CD4-positive, alpha-beta memory T cell (primary cell): Measurements from ENCODE around the gene POFUT2. TPM values are rescaled to one million over a fixed set of nuclear protein-coding genes. Genes with fewer than 3 reads are reported as not detected.

Experiments
- CTCF ChIA-PET: fragments of 350-600 bp; sonication (Branson Sonifier 250); formaldehyde crosslinking; loops from one replicate; lab custom pipeline; 2021; ENCODE audit warnings: inconsistent platforms; ENCODE audit not compliant: partially characterized antibody; lab: Charles Lee
- POLR2A ChIA-PET: fragments of 350-600 bp; sonication (Branson Sonifier 250); formaldehyde crosslinking; loops from one replicate; lab custom pipeline; 2021; ENCODE audit not compliant: partially characterized antibody; lab: Charles Lee
- DNase-seq, 5 donors: peaks; one replicate each; pipeline versions ENCODE4 v3.0.0 to v3.0.0-alpha.2; 2020 to 2022; ENCODE audit warnings: mixed read lengths in 1 of 5
- H3K27ac ChIP-seq: one replicate; pipeline ENCODE4 v1.7.0; 2013; ENCODE audit warnings: low read depth, low read length
- H3K27me3 ChIP-seq: 2 replicates; pipeline ENCODE4 v1.7.0; 2013; ENCODE audit warnings: mild to moderate bottlenecking, low read length, moderate library complexity; ENCODE audit not compliant: insufficient read depth
- H3K36me3 ChIP-seq: 2 replicates; pipeline ENCODE4 v1.7.0; 2013; ENCODE audit warnings: mild to moderate bottlenecking, low read length, moderate library complexity; ENCODE audit not compliant: insufficient read depth
- H3K4me1 ChIP-seq: 2 replicates; pipeline ENCODE4 v1.7.0; 2013; ENCODE audit warnings: mild to moderate bottlenecking, low read length, moderate library complexity; ENCODE audit not compliant: insufficient read depth
- H3K4me3 ChIP-seq, 2 donors: one replicate each; pipeline ENCODE4 v1.7.0; 2013; ENCODE audit warnings: low read length in 2 of 2, mild to moderate bottlenecking in 1 of 2
- H3K9me3 ChIP-seq, 2 donors: one replicate each; pipeline ENCODE4 v1.7.0; 2013; ENCODE audit warnings: low read length in 2 of 2, control low read depth in 1 of 2; ENCODE audit not compliant: control insufficient read depth in 1 of 2
- H3K27ac Mint-ChIP-seq, 7 donors: one replicate each; pipeline ENCODE4 v1.8.0; 2020 to 2021; ENCODE audit warnings: mixed read lengths in 7 of 7, mild to moderate bottlenecking in 6 of 7, inconsistent platforms in 3 of 7, moderate library complexity in 3 of 7
- H3K27me3 Mint-ChIP-seq, 2 donors: one replicate each; pipeline ENCODE4 v1.8.0; 2020 to 2021; ENCODE audit warnings: mixed read lengths in 2 of 2
- H3K36me3 Mint-ChIP-seq, 2 donors: one replicate each; pipeline ENCODE4 v1.8.0; 2020 to 2021; ENCODE audit warnings: mixed read lengths in 2 of 2, inconsistent platforms in 1 of 2, mild to moderate bottlenecking in 1 of 2
- H3K4me1 Mint-ChIP-seq, 4 donors: one replicate each; pipeline ENCODE4 v1.8.0; 2020 to 2021; ENCODE audit warnings: mixed read lengths in 4 of 4, mild to moderate bottlenecking in 1 of 4
- H3K4me3 Mint-ChIP-seq, 8 donors: one replicate each; pipeline ENCODE4 v1.8.0; 2020 to 2021; ENCODE audit warnings: mixed read lengths in 8 of 8, mild to moderate bottlenecking in 7 of 8, moderate library complexity in 6 of 8, inconsistent platforms in 3 of 8
- H3K9me3 Mint-ChIP-seq, 8 donors: one replicate each; pipeline ENCODE4 v1.8.0; 2020 to 2021; ENCODE audit warnings: mixed read lengths in 8 of 8, mild to moderate bottlenecking in 5 of 8, inconsistent platforms in 3 of 8, moderate library complexity in 1 of 8
- intact Hi-C: fragments of 100-400 bp; cut with micrococcal nuclease; formaldehyde crosslinking; loops from one replicate; pipeline ENCODE4 v1.15.1; 2023
- polyA plus RNA-seq, 2 donors: library from polyadenylated mRNA; unstranded; fragments of 300-500 nt; fragmentation: Illumina TruSeq; gene quantifications; one replicate each; pipeline ENCODE4 v1.2.3, GENCODE V29; 2021
- total RNA-seq, 2 experiments: library from RNA; stranded (reverse); gene quantifications; one replicate each; pipeline ENCODE4 v1.2.3, GENCODE V29; 2021

POFUT2 gene
- total and polyA plus RNA-seq, 4 experiments from 2014 or later = 2.8 to 40.8 (median 22.9) TPM

DNA sequence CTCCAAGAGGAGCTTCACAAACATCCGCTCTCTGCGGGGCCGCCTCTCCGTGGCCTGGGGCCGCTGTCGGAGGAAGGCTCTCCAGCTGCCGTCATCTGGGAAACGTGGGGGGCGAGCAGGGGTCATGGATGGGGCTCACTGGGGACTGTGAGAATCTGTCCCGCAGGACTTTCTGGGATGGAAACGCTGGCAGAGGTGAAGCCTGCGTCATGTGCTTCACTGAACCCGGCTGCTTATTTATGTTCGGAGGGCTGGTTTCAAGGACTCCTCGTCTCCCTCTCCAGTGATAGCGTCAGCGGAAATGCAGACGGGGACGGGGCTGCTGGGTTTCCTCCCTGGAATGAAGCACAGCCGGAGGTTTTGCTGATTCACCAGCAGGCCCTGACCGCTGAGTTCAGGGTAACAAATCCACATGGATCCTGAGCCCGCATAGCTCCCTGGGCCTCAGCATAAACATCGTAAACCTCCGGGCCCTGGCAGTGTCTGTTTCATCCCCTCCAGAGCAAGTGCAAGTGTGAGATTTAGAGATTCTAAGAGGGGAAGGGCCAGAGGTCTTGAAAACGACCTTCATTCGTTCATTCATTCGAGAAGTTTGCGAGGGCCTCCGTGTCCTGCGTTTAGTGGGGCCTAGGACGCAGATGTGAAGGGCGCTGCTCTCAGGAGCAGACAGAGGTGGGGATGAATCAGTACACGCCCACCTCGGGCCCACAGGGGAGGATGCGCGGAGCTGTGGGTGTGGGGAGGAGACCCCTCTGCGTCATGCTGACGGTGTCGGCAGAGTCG lies 7.0 kb upstream of the POFUT2 start:
- no peak overlapping the region for H3K4me3 Mint-ChIP-seq
- peak overlapping the region in 1 of 7 donors; percentile 35 for H3K27ac Mint-ChIP-seq

DNA sequence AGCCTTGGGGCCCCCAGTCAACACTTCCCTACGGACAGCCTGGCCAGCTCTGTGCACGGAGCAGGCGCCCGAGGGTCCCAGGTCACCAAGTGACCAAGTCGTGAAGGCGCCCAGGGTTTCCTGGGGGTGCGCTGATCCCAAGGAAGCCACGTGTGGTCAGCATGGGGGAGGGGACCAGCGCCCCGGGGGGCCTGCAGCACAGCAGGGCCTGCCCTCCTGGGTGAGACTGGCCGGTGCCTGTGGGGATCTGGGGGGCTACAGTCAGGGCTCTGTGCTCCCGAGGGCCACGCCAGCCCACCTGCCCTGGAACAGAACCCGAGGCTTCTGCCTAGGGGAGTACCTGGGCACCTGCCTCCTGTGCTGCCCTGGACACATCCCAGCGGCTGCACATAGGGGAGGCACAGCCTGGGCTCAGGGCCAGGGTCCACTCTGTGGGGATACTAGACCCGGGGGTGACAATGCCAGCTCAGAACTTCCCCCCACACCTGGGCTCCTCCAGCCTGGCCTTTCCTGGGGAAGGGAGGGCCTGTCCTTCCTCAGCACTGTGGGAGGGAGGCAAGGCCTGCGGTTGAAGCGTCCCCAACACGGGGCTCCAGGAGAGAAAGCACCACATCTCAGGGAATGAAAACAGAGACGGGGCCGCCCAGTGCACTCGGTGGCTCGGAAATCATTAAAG lies 6.2 kb upstream of the POFUT2 start:
- Mint-ChIP-seq H3K4me1 (peaks cover 6 to 31% (median 18%) of the 10 kb centered on the region in 4 donors), H3K4me3 (peak overlapping the region in 1 of 8 donors; percentile 29), H3K36me3 (no peaks in the 10 kb centered on the region), H3K27me3 (no peaks in the 10 kb centered on the region), H3K9me3 (peaks cover 0 to 2% (median 0%) of the 10 kb centered on the region in 8 donors), H3K27ac (peak overlapping the region in 1 of 7 donors; percentile 73)
- intact Hi-C loops = no loop called here
- Histone ChIP-seq H3K27me3 (no peaks in the 10 kb centered on the region), H3K9me3 (no peaks in the 10 kb centered on the region), H3K4me3 (no peak overlapping the region), H3K36me3 (no peaks in the 10 kb centered on the region), H3K27ac (no peak overlapping the region), H3K4me1 (peaks cover 16% of the 10 kb centered on the region)
- no peak for DNase-seq
- POLR2A ChIA-PET = no interaction called here
- CTCF ChIA-PET = interaction anchor here (1.1 to 2.3 kb wide), 4 partner anchors 15 to 146 kb away, joined by 3 to 9 read pairs (median 6); no protein-coding TSS in a partner anchor

More for the DNA sequence above, 7.0 kb upstream of the POFUT2 start:
- H3K36me3 Mint-ChIP-seq = no peaks in the 10 kb centered on the region
- Histone ChIP-seq H3K36me3 (no peaks in the 10 kb centered on the region), H3K4me1 (peaks cover 16% of the 10 kb centered on the region), H3K27me3 (no peaks in the 10 kb centered on the region), H3K4me3 (no peak overlapping the region), H3K9me3 (no peaks in the 10 kb centered on the region), H3K27ac (no peak overlapping the region)
- ChIA-PET POLR2A (no interaction called here), CTCF (interaction anchor here (2.3 kb wide), 1 partner anchor 145 kb away, joined by 5 read pairs; no protein-coding TSS in a partner anchor)
- peaks cover 0 to 2% (median 0%) of the 10 kb centered on the region in 8 donors for H3K9me3 Mint-ChIP-seq
- no peaks in the 10 kb centered on the region for H3K27me3 Mint-ChIP-seq
- DNase-seq = no peak
- H3K4me1 Mint-ChIP-seq = peaks cover 6 to 22% (median 15%) of the 10 kb centered on the region in 4 donors
- intact Hi-C loops = no loop called here

DNA sequence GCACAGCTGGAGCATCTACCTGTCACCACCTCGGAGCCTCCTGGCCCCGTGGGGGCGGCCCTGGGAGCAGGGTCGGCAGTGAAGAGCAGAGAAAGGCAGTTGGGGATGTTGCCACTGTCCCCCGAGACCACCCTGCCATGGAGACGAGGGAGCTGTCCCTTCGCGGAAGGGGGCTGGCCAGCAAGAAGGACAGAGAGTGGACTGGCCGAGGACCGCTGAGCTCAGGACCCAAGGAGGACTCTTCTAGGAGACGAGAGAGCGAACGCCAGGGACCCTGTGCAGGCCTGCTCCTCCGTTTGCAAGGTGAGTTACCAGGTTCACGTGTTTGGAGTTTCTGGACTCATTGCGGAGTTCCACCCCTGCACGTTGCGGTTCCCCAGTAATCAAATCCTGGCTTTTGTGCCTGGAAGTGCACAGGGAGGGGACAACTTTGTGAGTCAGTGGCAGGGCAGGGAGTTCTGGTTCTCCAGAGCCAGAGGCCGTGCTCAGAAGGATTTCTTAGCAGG lies 5.6 kb upstream of the POFUT2 start:
- no peaks in the 10 kb centered on the region for H3K9me3 ChIP-seq
- peak overlapping the region in 4 of 7 donors; percentile 15 to 72 (median 35) for H3K27ac Mint-ChIP-seq
- peaks cover 0 to 2% (median 0%) of the 10 kb centered on the region in 8 donors for H3K9me3 Mint-ChIP-seq
- no peak for DNase-seq
- no peaks in the 10 kb centered on the region for H3K27me3 ChIP-seq
- no peak overlapping the region for H3K27ac ChIP-seq
- H3K27me3 Mint-ChIP-seq = no peaks in the 10 kb centered on the region
- peak overlapping the region in 1 of 8 donors; percentile 8 for H3K4me3 Mint-ChIP-seq
- H3K4me1 Mint-ChIP-seq = peaks cover 6 to 33% (median 17%) of the 10 kb centered on the region in 4 donors
- intact Hi-C loops = no loop called here
- no peaks in the 10 kb centered on the region for H3K36me3 Mint-ChIP-seq
- ChIA-PET POLR2A (interaction anchor here (0.8 to 1.1 kb wide), 2 partner anchors 8 to 215 kb away, joined by 3 read pairs; no protein-coding TSS in a partner anchor), CTCF (interaction anchor here (1.0 to 2.3 kb wide), 9 partner anchors 9 to 528 kb away, joined by 3 to 9 read pairs (median 6); no protein-coding TSS in a partner anchor)
- H3K4me3 ChIP-seq = no peak overlapping the region
- H3K36me3 ChIP-seq = no peaks in the 10 kb centered on the region
- H3K4me1 ChIP-seq = peaks cover 16% of the 10 kb centered on the region

DNA sequence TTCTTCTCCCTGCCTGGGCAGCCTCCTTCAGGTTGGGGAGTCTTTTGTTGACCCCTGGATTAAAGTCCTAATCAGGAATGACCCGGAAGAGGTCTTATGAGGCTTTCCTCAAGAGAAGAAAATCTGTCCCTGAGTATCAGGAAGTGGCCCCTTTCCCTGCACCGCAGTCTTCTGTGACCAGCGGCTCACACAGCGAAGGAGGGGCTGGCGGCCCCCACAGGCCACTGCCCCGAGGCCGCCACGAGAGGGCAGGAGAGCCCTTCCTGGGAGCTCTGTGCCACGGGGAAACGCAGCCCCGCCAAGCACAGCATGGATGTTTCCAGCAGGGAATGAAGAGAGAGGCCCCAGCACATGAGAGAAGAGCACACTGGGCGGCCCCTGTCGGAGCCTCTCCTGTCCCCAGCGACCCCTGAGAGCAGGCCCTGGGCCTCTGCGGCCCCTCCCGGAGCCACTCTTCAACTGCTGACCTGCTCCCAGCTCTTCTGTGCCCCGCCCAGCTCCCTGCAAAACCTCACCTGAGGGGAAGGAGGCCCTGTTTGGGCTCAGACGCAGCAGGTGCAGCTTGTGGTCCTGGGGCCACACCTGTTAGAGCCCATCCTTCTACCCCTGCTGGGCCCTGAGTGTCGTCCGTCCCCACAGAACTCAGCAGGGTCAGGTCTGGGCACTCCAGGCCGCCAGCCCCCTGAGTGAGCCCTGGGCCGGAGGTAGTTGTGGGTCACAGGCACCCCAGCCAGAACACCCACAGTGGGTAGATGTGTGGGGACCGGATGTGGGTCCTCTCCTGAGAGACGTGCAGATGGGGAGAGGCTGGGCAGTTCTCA lies 4.9 kb upstream of the POFUT2 start:
- Histone ChIP-seq H3K36me3 (no peaks in the 10 kb centered on the region), H3K9me3 (no peaks in the 10 kb centered on the region), H3K4me3 (no peak overlapping the region), H3K27ac (no peak overlapping the region), H3K27me3 (no peaks in the 10 kb centered on the region), H3K4me1 (peaks cover 16% of the 10 kb centered on the region)
- intact Hi-C loops = loop anchor here (1.0 kb wide), 1 partner anchor 528 kb away; no protein-coding TSS in a partner anchor
- peak overlapping the region; percentile 47 to 90 (median 84) for H3K27ac Mint-ChIP-seq
- H3K36me3 Mint-ChIP-seq = peaks cover 0 to 3% of the 10 kb centered on the region in 2 donors
- ChIA-PET POLR2A (interaction anchor here (0.8 to 1.1 kb wide), 3 partner anchors 9 to 214 kb away, joined by 3 read pairs; no protein-coding TSS in a partner anchor), CTCF (interaction anchor here (0.9 to 2.3 kb wide), 12 partner anchors 10 to 529 kb away, joined by 3 to 9 read pairs (median 5); no protein-coding TSS in a partner anchor)
- H3K27me3 Mint-ChIP-seq = no peaks in the 10 kb centered on the region
- peak; percentile 65 to 72 (median 67) for DNase-seq
- H3K4me1 Mint-ChIP-seq = peaks cover 8 to 38% (median 17%) of the 10 kb centered on the region in 4 donors
- H3K9me3 Mint-ChIP-seq = peaks cover 0 to 2% (median 0%) of the 10 kb centered on the region in 8 donors
- peak overlapping the region in 5 of 8 donors; percentile 8 to 61 (median 53) for H3K4me3 Mint-ChIP-seq

DNA sequence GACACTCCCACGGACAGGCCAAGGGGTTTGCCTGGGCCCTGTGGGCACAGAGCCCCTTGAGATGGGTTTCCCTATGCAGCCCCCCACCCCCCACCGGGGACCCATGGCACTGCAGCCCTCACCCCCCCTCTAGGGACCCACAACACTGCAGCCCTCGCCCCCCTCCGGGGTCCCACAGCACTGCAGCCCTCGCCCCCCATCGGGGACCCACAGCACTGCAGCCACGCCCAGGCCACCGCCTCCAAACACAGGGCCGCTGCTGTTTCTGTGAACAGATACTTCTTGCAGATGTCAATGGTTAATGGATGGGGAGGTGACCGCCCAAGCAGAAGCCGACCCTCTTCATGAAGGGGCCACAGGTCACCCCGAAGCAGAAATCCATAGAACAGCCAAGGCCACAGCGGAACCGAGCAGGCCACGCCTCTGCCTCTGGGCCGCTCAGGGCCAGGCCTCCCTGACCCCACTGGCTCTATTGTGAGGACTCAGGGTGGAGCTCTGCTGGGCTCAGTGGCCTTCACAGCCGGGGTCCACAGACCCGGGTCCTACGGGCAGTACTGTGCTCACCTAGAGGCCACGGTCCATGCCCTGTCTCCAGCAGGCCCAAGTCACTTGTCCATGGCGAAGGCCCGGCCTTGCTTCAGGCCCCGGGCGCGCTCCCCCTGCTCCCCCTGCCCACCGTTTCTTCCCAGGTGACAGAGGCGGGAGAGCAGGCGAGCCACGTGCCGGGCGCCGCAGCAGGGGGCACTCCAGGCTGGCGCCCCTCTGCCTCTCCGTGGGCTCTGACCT lies 4.1 kb upstream of the POFUT2 start:
- H3K27me3 Mint-ChIP-seq = no peaks in the 10 kb centered on the region
- ChIA-PET CTCF (interaction anchor here (0.9 to 2.1 kb wide), 10 partner anchors 10 to 530 kb away, joined by 3 to 9 read pairs (median 6); no protein-coding TSS in a partner anchor), POLR2A (interaction anchor here (1.0 to 1.1 kb wide), 2 partner anchors 31 to 213 kb away, joined by 3 read pairs; no protein-coding TSS in a partner anchor)
- Histone ChIP-seq H3K4me3 (no peak overlapping the region), H3K9me3 (no peaks in the 10 kb centered on the region), H3K36me3 (no peaks in the 10 kb centered on the region), H3K27me3 (no peaks in the 10 kb centered on the region), H3K27ac (no peak overlapping the region), H3K4me1 (peaks cover 16% of the 10 kb centered on the region)
- H3K9me3 Mint-ChIP-seq = peaks cover 0 to 2% (median 0%) of the 10 kb centered on the region in 8 donors
- H3K4me3 Mint-ChIP-seq = no peak overlapping the region
- peak overlapping the region in 6 of 7 donors; percentile 47 to 90 (median 84) for H3K27ac Mint-ChIP-seq
- intact Hi-C loops = loop anchor here (1.0 kb wide), 1 partner anchor 528 kb away; no protein-coding TSS in a partner anchor
- peaks cover 8 to 38% (median 17%) of the 10 kb centered on the region in 4 donors for H3K4me1 Mint-ChIP-seq
- peaks cover 0 to 3% of the 10 kb centered on the region in 2 donors for H3K36me3 Mint-ChIP-seq
- no peak for DNase-seq
